ENCODE results near the gene XBP1.

- TF ChIP-seq ZNF274 (IDR thresholded peaks at IDR 0.05; ENCODE audit: low read depth, low read length) (no peak), YY1 (IDR thresholded peaks at IDR 0.05; ENCODE audit: insufficient read depth, insufficient read length) (no peak), SUZ12 (IDR thresholded peaks at IDR 0.05; ENCODE audit: extremely low read depth, insufficient read depth, insufficient read length) (no peak)
These were observed 21.1 kb upstream of the XBP1 start for GRCh38 chr22:28821452-28821851.

Measured in NT2/D1 (cell line).